Sigmoid colon (tissue), 4 donors: ENCODE measurements around the gene FAM193A.

Experiments used
- POLR2A ChIP-seq, 2 donors: fragments of 450-650 bp; IDR thresholded peaks; one replicate each; pipeline ENCODE4 v1.6.1; 2016; ENCODE audit warnings: antibody characterized with exemption in 2 of 2, mild to moderate bottlenecking in 2 of 2, moderate library complexity in 2 of 2
- POLR2AphosphoS5 ChIP-seq, 4 donors: sonication (generic); formaldehyde crosslinking; IDR thresholded peaks; one replicate each; pipeline ENCODE4 v1.6.1; 2017; ENCODE audit warnings: antibody characterized with exemption in 4 of 4
- TF ChIP-seq, protein P1 (sequence below), 4 experiments: fragments of 450-650 bp in 3 of 4; fragments of 200-600 bp in 1 of 4; IDR thresholded peaks; one replicate each; pipeline ENCODE4 v1.5.1; 2016 to 2019; ENCODE audit warnings: antibody characterized with exemption in 4 of 4, mild to moderate bottlenecking in 3 of 4, moderate library complexity in 2 of 4

- TF ChIP-seq, protein P1, sequence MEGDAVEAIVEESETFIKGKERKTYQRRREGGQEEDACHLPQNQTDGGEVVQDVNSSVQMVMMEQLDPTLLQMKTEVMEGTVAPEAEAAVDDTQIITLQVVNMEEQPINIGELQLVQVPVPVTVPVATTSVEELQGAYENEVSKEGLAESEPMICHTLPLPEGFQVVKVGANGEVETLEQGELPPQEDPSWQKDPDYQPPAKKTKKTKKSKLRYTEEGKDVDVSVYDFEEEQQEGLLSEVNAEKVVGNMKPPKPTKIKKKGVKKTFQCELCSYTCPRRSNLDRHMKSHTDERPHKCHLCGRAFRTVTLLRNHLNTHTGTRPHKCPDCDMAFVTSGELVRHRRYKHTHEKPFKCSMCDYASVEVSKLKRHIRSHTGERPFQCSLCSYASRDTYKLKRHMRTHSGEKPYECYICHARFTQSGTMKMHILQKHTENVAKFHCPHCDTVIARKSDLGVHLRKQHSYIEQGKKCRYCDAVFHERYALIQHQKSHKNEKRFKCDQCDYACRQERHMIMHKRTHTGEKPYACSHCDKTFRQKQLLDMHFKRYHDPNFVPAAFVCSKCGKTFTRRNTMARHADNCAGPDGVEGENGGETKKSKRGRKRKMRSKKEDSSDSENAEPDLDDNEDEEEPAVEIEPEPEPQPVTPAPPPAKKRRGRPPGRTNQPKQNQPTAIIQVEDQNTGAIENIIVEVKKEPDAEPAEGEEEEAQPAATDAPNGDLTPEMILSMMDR (IDR thresholded peaks at IDR 0.05), result no peak
- TF ChIP-seq POLR2A (IDR thresholded peaks at IDR 0.05) (no peak), POLR2AphosphoS5 (IDR thresholded peaks at IDR 0.05) (no peak)
Observed at GRCh38 chr4:2507855-2508254, 28.6 kb upstream of the FAM193A start.
